HepG2 (cell line): ENCODE results near the gene YIPF3. TPM values are rescaled to one million over a fixed set of nuclear protein-coding genes. Genes with fewer than 3 reads are reported as not detected.

Experiments used
- ARID2 ChIP-seq: sonication (generic); formaldehyde crosslinking; IDR thresholded peaks from 2 replicates; pipeline ENCODE4 v1.8.1; 2022; ENCODE audit warnings: mild to moderate bottlenecking, missing genetic modification reagents, borderline replicate concordance
- CREM ChIP-seq, 2 experiments: sonication (generic) in 1 of 2; formaldehyde crosslinking in 1 of 2; IDR thresholded peaks; 2 replicates each; pipeline versions ENCODE4 v1.4.0 to v1.6.1; 2016 to 2020; ENCODE audit warnings: antibody characterized with exemption in 1 of 2, mild to moderate bottlenecking in 1 of 2, missing genetic modification reagents in 1 of 2
- GABPB1 ChIP-seq: IDR thresholded peaks from 2 replicates; pipeline ENCODE4 v1.6.1; 2016; ENCODE audit warnings: mild to moderate bottlenecking, missing genetic modification reagents, moderate library complexity, missing compliant biosample characterization
- GMEB2 ChIP-seq: IDR thresholded peaks from 2 replicates; pipeline ENCODE4 v1.6.1; 2016; ENCODE audit warnings: missing biosample characterization, missing genetic modification reagents, low read depth
- MYC ChIP-seq: sonication (generic); formaldehyde crosslinking; IDR thresholded peaks from 2 replicates; pipeline ENCODE4 v1.9.0; 2021; ENCODE audit warnings: missing genetic modification reagents, borderline replicate concordance
- NCOA5 ChIP-seq: sonication (generic); formaldehyde crosslinking; IDR thresholded peaks from 2 replicates; pipeline ENCODE4 v1.4.0; 2020; ENCODE audit warnings: missing genetic modification reagents
- PITX1 ChIP-seq: sonication (generic); formaldehyde crosslinking; IDR thresholded peaks from 2 replicates; pipeline ENCODE4 v1.5.1; 2020; ENCODE audit warnings: mild to moderate bottlenecking, missing genetic modification reagents
- RARG ChIP-seq: sonication (generic); formaldehyde crosslinking; IDR thresholded peaks from 2 replicates; pipeline ENCODE4 v1.4.0; 2020; ENCODE audit warnings: low read depth, mild to moderate bottlenecking, missing genetic modification reagents
- ZBTB7A ChIP-seq: sonication (generic); formaldehyde crosslinking; IDR thresholded peaks from 2 replicates; pipeline ENCODE4 v1.8.0; 2022; ENCODE audit warnings: mild to moderate bottlenecking, missing genetic modification reagents
- ZNF17 ChIP-seq: sonication (generic); formaldehyde crosslinking; IDR thresholded peaks from 2 replicates; pipeline ENCODE4 v1.5.0; 2020; ENCODE audit warnings: mild to moderate bottlenecking, missing genetic modification reagents
- ZNF33B ChIP-seq: sonication (generic); formaldehyde crosslinking; IDR thresholded peaks from 2 replicates; pipeline ENCODE4 v1.5.1; 2020; ENCODE audit warnings: mild to moderate bottlenecking, missing genetic modification reagents
- ZNF747 ChIP-seq: sonication (generic); formaldehyde crosslinking; IDR thresholded peaks from 2 replicates; pipeline ENCODE4 v1.8.1; 2023; ENCODE audit warnings: missing genetic modification reagents, mild to moderate bottlenecking, borderline replicate concordance
- polyA plus RNA-seq, 8 experiments: library from polyadenylated mRNA; depleted of rRNA in 3 of 8; stranded (reverse) in 7 of 8; unstranded in 1 of 8; fragments of >200 nt; fragmentation: Illumina TruSeq in 4 of 8; extraction: Trizol in 4 of 8; gene quantifications; 2 replicates each; pipeline versions ENCODE4 v1.2.1 to v1.2.3, GENCODE V29; 2011 to 2016; ENCODE audit warnings: low read depth in 4 of 8, missing spikeins in 1 of 8, mixed read lengths in 1 of 8; ENCODE audit not compliant: insufficient read depth in 1 of 8
- total RNA-seq, 5 experiments: library from RNA; depleted of rRNA; stranded (reverse); fragments of >200 nt; fragmentation: Illumina TruSeq; extraction: Trizol; gene quantifications; 2 replicates each; pipeline ENCODE4 v1.2.3, GENCODE V29; 2016; ENCODE audit warnings: low read depth in 1 of 5
- TF ChIP-seq, protein P1 (sequence below): sonication (generic); formaldehyde crosslinking; IDR thresholded peaks from 2 replicates; pipeline ENCODE4 v1.8.0; 2022; ENCODE audit warnings: low read depth, missing genetic modification reagents
- TF ChIP-seq, protein P2 (sequence below): sonication (generic); formaldehyde crosslinking; IDR thresholded peaks from 2 replicates; pipeline ENCODE4 v1.4.0; 2020; ENCODE audit warnings: missing genetic modification reagents
- TF ChIP-seq, protein P3 (sequence below): sonication (generic); formaldehyde crosslinking; IDR thresholded peaks from 2 replicates; pipeline ENCODE4 v1.4.0; 2020; ENCODE audit warnings: mild to moderate bottlenecking, missing genetic modification reagents
- TF ChIP-seq, protein P4 (sequence below): sonication (generic); formaldehyde crosslinking; IDR thresholded peaks from 2 replicates; pipeline ENCODE4 v1.4.0; 2020; ENCODE audit warnings: missing genetic modification reagents

YIPF3 gene
- total and polyA plus RNA-seq, 2 of the 13 experiments (the other 11 are each of a cell fraction or from before 2014, with no cell fraction given), result 107 to 206 TPM

DNA sequence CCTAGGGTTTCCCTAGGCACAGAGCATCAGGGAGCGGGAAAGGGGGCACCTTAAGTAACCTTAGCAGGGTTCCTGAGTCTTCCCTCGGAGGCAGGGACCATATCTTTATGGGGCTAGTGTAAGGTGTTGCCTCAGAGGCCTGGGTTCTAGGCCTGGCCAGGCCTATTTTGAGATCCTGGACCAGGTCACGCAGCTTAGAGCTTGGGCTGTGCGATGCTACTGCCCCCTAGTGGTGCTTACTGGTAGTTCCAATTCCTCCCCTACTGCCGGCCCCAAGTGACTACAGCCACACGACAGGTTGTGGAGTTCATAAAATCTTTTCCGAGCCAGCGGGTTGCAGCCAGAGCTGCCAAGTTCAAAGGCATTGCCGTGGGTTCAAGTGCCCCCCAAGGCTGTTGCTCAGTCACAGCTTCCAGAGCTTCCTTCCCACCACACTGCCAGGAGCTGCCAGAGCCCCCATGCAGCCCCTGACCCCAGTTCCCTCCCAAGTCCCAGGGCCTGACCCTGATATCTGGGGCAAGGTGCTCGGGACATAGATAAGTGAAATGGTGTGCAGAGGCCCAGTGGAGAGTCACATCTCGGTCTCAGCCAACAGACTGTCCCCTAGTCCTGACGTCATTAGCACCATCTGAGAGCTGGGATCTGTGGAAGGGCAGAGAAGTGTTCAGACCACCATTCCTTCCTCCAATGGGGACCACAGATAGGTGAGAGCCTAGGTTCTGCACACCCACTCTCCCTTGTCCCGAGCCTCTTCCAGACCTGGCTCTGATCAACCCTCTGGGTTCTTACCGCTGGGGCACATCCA lies 9.9 kb downstream of the YIPF3 start (continued):
- TF ChIP-seq ZBTB7A (CRISPR knock-in tag) (no peak), GABPB1 (CRISPR knock-in tag) (no peak; the same call in 1 of the 2 replicates), ZNF33B (CRISPR knock-in tag) (peak; percentile 52; the same call in 1 of the 2 replicates), NCOA5 (CRISPR knock-in tag) (no peak), PITX1 (CRISPR knock-in tag) (peak; percentile 42; the same call in 1 of the 2 replicates), GMEB2 (CRISPR knock-in tag) (no peak), ARID2 (CRISPR knock-in tag) (no peak), RARG (CRISPR knock-in tag) (no peak), ZNF747 (CRISPR knock-in tag) (no peak), ZNF17 (CRISPR knock-in tag) (no peak), CREM (IDR thresholded peaks at IDR 0.05) (no peak), CREM (CRISPR knock-in tag; IDR thresholded peaks at IDR 0.05) (no peak), MYC (no peak; the same call in 1 of the 2 replicates)
- TF ChIP-seq, protein P1, sequence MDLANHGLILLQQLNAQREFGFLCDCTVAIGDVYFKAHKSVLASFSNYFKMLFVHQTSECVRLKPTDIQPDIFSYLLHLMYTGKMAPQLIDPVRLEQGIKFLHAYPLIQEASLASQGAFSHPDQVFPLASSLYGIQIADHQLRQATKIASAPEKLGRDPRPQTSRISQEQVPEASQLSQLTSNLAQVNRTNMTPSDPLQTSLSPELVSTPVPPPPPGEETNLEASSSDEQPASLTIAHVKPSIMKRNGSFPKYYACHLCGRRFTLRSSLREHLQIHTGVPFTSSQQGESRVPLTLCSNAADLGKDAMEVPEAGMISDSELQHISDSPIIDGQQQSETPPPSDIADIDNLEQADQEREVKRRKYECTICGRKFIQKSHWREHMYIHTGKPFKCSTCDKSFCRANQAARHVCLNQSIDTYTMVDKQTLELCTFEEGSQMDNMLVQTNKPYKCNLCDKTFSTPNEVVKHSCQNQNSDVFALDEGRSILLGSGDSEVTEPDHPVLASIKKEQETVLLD (CRISPR knock-in tag), result no peak
- TF ChIP-seq, protein P2, sequence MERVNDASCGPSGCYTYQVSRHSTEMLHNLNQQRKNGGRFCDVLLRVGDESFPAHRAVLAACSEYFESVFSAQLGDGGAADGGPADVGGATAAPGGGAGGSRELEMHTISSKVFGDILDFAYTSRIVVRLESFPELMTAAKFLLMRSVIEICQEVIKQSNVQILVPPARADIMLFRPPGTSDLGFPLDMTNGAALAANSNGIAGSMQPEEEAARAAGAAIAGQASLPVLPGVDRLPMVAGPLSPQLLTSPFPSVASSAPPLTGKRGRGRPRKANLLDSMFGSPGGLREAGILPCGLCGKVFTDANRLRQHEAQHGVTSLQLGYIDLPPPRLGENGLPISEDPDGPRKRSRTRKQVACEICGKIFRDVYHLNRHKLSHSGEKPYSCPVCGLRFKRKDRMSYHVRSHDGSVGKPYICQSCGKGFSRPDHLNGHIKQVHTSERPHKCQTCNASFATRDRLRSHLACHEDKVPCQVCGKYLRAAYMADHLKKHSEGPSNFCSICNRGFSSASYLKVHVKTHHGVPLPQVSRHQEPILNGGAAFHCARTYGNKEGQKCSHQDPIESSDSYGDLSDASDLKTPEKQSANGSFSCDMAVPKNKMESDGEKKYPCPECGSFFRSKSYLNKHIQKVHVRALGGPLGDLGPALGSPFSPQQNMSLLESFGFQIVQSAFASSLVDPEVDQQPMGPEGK (CRISPR knock-in tag), result 0 out of 2 replicates have a peak, but pooled peaks have one; percentile 23
- TF ChIP-seq, protein P3, sequence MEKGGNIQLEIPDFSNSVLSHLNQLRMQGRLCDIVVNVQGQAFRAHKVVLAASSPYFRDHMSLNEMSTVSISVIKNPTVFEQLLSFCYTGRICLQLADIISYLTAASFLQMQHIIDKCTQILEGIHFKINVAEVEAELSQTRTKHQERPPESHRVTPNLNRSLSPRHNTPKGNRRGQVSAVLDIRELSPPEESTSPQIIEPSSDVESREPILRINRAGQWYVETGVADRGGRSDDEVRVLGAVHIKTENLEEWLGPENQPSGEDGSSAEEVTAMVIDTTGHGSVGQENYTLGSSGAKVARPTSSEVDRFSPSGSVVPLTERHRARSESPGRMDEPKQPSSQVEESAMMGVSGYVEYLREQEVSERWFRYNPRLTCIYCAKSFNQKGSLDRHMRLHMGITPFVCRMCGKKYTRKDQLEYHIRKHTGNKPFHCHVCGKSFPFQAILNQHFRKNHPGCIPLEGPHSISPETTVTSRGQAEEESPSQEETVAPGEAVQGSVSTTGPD, result no peak
- TF ChIP-seq, protein P4, sequence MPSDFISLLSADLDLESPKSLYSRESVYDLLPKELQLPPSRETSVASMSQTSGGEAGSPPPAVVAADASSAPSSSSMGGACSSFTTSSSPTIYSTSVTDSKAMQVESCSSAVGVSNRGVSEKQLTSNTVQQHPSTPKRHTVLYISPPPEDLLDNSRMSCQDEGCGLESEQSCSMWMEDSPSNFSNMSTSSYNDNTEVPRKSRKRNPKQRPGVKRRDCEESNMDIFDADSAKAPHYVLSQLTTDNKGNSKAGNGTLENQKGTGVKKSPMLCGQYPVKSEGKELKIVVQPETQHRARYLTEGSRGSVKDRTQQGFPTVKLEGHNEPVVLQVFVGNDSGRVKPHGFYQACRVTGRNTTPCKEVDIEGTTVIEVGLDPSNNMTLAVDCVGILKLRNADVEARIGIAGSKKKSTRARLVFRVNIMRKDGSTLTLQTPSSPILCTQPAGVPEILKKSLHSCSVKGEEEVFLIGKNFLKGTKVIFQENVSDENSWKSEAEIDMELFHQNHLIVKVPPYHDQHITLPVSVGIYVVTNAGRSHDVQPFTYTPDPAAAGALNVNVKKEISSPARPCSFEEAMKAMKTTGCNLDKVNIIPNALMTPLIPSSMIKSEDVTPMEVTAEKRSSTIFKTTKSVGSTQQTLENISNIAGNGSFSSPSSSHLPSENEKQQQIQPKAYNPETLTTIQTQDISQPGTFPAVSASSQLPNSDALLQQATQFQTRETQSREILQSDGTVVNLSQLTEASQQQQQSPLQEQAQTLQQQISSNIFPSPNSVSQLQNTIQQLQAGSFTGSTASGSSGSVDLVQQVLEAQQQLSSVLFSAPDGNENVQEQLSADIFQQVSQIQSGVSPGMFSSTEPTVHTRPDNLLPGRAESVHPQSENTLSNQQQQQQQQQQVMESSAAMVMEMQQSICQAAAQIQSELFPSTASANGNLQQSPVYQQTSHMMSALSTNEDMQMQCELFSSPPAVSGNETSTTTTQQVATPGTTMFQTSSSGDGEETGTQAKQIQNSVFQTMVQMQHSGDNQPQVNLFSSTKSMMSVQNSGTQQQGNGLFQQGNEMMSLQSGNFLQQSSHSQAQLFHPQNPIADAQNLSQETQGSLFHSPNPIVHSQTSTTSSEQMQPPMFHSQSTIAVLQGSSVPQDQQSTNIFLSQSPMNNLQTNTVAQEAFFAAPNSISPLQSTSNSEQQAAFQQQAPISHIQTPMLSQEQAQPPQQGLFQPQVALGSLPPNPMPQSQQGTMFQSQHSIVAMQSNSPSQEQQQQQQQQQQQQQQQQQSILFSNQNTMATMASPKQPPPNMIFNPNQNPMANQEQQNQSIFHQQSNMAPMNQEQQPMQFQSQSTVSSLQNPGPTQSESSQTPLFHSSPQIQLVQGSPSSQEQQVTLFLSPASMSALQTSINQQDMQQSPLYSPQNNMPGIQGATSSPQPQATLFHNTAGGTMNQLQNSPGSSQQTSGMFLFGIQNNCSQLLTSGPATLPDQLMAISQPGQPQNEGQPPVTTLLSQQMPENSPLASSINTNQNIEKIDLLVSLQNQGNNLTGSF (CRISPR knock-in tag), result no peak; the same call in 1 of the 2 replicates
